Ishikawa (cell line): ENCODE data around the gene TM2D3.

Experiments
- CEBPB ChIP-seq: IDR thresholded peaks from 2 replicates; pipeline ENCODE4 v1.6.1; 2012
- CREB1 ChIP-seq: IDR thresholded peaks from 2 replicates; pipeline ENCODE4 v1.6.1; 2012; ENCODE audit warnings: low read depth
- EGR1 ChIP-seq: IDR thresholded peaks from 2 replicates; pipeline ENCODE4 v1.6.1; 2012
- EP300 ChIP-seq: IDR thresholded peaks from 2 replicates; pipeline ENCODE4 v1.6.1; 2012; ENCODE audit warnings: borderline replicate concordance
- FOXM1 ChIP-seq: IDR thresholded peaks from 2 replicates; pipeline ENCODE4 v1.6.1; 2012; ENCODE audit warnings: low read depth, borderline replicate concordance
- NFIC ChIP-seq: IDR thresholded peaks from 2 replicates; pipeline ENCODE4 v1.6.1; 2012
- RAD21 ChIP-seq: IDR thresholded peaks from 2 replicates; pipeline ENCODE4 v1.6.1; 2012; ENCODE audit warnings: low read depth
- TAF1 ChIP-seq: IDR thresholded peaks from 2 replicates; pipeline ENCODE4 v1.6.1; 2012; ENCODE audit warnings: low read depth, mild to moderate bottlenecking
- TCF12 ChIP-seq: IDR thresholded peaks from 2 replicates; pipeline ENCODE4 v1.6.1; 2012; ENCODE audit warnings: low read depth
- TEAD4 ChIP-seq: IDR thresholded peaks from 2 replicates; pipeline ENCODE4 v1.6.1; 2012
- USF1 ChIP-seq: IDR thresholded peaks from 2 replicates; pipeline ENCODE4 v1.6.1; 2012
- YY1 ChIP-seq: IDR thresholded peaks from 2 replicates; pipeline ENCODE4 v1.6.1; 2012; ENCODE audit warnings: low read depth
- ZBTB7A ChIP-seq: IDR thresholded peaks from 2 replicates; pipeline ENCODE4 v1.6.1; 2012; ENCODE audit warnings: low read depth
- TF ChIP-seq, protein P1 (sequence below): IDR thresholded peaks from 2 replicates; pipeline ENCODE4 v1.6.1; 2012; ENCODE audit warnings: low read depth, mild to moderate bottlenecking
- TF ChIP-seq, protein P2 (sequence below): IDR thresholded peaks from 2 replicates; pipeline ENCODE4 v1.6.1; 2012

The TM2D3 gene

GRCh38 chr15:101637516-101637915 is 14.7 kb downstream of the TM2D3 start:
- no peak for TF ChIP-seq EP300
- no peak for TF ChIP-seq TAF1
- no peak for TF ChIP-seq CREB1
- no peak for TF ChIP-seq TCF12
- no peak for TF ChIP-seq FOXM1
- TF ChIP-seq, protein P1, sequence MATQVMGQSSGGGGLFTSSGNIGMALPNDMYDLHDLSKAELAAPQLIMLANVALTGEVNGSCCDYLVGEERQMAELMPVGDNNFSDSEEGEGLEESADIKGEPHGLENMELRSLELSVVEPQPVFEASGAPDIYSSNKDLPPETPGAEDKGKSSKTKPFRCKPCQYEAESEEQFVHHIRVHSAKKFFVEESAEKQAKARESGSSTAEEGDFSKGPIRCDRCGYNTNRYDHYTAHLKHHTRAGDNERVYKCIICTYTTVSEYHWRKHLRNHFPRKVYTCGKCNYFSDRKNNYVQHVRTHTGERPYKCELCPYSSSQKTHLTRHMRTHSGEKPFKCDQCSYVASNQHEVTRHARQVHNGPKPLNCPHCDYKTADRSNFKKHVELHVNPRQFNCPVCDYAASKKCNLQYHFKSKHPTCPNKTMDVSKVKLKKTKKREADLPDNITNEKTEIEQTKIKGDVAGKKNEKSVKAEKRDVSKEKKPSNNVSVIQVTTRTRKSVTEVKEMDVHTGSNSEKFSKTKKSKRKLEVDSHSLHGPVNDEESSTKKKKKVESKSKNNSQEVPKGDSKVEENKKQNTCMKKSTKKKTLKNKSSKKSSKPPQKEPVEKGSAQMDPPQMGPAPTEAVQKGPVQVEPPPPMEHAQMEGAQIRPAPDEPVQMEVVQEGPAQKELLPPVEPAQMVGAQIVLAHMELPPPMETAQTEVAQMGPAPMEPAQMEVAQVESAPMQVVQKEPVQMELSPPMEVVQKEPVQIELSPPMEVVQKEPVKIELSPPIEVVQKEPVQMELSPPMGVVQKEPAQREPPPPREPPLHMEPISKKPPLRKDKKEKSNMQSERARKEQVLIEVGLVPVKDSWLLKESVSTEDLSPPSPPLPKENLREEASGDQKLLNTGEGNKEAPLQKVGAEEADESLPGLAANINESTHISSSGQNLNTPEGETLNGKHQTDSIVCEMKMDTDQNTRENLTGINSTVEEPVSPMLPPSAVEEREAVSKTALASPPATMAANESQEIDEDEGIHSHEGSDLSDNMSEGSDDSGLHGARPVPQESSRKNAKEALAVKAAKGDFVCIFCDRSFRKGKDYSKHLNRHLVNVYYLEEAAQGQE: no peak
- no peak for TF ChIP-seq NFIC
- no peak for TF ChIP-seq CEBPB
- TF ChIP-seq EGR1: no peak
- no peak for TF ChIP-seq RAD21

- TF ChIP-seq, protein P1: no peak
- TF ChIP-seq FOXM1 (no peak), CREB1 (no peak), EP300 (no peak), TAF1 (no peak), CEBPB (no peak)
Measured at GRCh38 chr15:101637038-101637437, 15.1 kb downstream of the TM2D3 start.

DNA sequence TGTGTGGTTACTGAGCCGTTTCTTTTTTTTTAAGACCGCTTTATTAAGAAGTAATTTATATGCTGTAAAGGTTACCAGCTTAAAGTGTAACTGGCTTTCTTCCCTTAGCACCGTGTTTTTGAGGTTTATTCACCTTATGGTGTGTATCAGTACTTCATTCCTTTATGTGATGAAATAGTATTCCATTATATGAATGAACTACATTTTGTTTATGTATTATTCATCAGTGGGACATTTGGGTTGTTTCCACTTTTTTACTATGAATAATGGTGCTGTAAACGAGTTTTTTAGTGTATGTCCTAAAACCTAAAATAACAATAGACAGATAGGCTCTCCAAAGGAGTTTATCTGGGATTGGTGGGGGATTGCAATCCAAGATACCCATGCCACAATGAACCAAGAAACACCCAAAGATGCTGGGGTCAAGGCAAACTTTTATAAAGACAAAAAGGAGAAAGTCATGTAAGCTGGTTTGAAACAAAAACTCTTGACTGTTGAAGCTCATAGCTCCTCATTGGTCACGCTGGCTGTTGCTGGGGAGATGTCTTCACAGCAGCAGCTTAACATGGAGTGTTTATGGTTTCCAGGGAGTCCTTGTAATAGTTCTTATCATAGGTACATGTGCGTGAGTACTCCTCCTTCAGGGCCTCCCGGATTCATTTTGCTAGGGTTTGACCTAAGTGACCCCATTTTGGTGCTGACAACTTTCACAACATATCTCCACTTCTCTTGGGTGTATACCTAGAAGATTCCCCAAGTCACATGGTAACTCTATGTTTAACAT is 16.0 kb downstream of the TM2D3 start:
- TF ChIP-seq EGR1 (no peak), CEBPB (no peak), NFIC (no peak)
- TF ChIP-seq, protein P2, sequence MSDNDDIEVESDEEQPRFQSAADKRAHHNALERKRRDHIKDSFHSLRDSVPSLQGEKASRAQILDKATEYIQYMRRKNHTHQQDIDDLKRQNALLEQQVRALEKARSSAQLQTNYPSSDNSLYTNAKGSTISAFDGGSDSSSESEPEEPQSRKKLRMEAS: no peak

DNA sequence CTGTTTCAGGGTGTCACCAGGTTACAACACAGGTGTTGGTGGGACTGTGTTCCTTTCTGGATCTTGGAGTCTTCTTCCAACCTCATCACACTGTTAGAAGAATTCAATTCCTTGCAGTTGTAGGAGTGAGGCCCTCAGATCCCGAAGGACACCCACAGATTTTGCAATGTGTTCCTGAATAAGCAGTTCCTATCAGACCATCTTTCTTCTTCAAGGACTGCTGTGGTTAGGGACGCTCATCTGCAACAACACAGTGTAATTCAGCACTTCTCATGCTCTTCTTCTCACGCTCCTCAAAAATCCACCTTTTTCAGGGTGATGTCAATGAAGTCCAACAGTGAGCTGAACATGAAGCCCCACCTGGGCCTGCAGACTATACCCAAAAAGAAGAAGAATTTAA is 18.8 kb downstream of the TM2D3 start:
- TF ChIP-seq RAD21 (no peak), FOXM1 (no peak), EGR1 (no peak), CREB1 (no peak), USF1 (no peak), NFIC (no peak), ZBTB7A (no peak), TCF12 (no peak), YY1 (no peak), TEAD4 (no peak), EP300 (no peak), TAF1 (no peak), CEBPB (no peak)
- TF ChIP-seq, protein P2: no peak
- TF ChIP-seq, protein P1: no peak

GRCh38 chr15:101625980-101626379 is 26.2 kb downstream of the TM2D3 start:
- TF ChIP-seq CREB1 (no peak), EGR1 (no peak), USF1 (no peak), CEBPB (no peak), RAD21 (no peak), YY1 (no peak), TAF1 (no peak), FOXM1 (no peak), NFIC (no peak), TCF12 (no peak), ZBTB7A (no peak), EP300 (no peak), TEAD4 (no peak)
- TF ChIP-seq, protein P1: no peak
- TF ChIP-seq, protein P2: no peak
